IMR-90 (cell line): ENCODE measurements around the gene NOL12. TPM values are rescaled to one million over a fixed set of nuclear protein-coding genes. Genes with fewer than 3 reads are reported as not detected.

Source experiments
- ATAC-seq: fragments of 200-7000 bp; cut with Tn5 transposase; 2 replicates; pipeline ENCODE4 v1.9.1; 2020; ENCODE audit warnings: low read depth, mild to moderate bottlenecking, moderate library complexity
- BruUV-seq: library from RNA; stranded (reverse); fragments of 400-500 nt; replicated peaks from 2 replicates; lab custom pipeline; 2021; lab: Mats Ljungman, UMichigan
- CTCF ChIA-PET: fragments of 300-600 bp; formaldehyde crosslinking; extraction: SDS; loops from one replicate; lab custom pipeline; 2021; ENCODE audit warnings: antibody characterized with exemption; lab: Yijun Ruan, JAX
- POLR2A ChIA-PET: fragments of 300-600 bp; sonication (Branson Sonifier 250); formaldehyde crosslinking; loops from one replicate; lab custom pipeline; 2022; ENCODE audit warnings: antibody characterized with exemption; ENCODE audit not compliant: unreplicated experiment; lab: Charles Lee
- DNase-seq: peaks from one replicate; pipeline ENCODE4 v3.0.0; 2013
- H2AFZ ChIP-seq: replicated peaks from 2 replicates; pipeline ENCODE3; 2013; ENCODE audit warnings: low read length, mild to moderate bottlenecking; ENCODE audit not compliant: poor library complexity
- H2AK5ac ChIP-seq: 2 replicates; pipeline ENCODE4 v1.6.1; 2013; ENCODE audit warnings: low read depth, low read length, inconsistent platforms
- H2AK9ac ChIP-seq: replicated peaks from 2 replicates; pipeline ENCODE3; 2013; ENCODE audit warnings: mild to moderate bottlenecking, low read depth, low read length, moderate library complexity; ENCODE audit not compliant: poor library complexity
- H2BK120ac ChIP-seq: 2 replicates; pipeline ENCODE4 v1.6.1; 2013; ENCODE audit warnings: low read depth, low read length, inconsistent platforms
- H2BK15ac ChIP-seq: 3 replicates; pipeline ENCODE4 v1.6.1; 2013; ENCODE audit warnings: low read depth, low read length, inconsistent platforms
- H2BK20ac ChIP-seq: 2 replicates; pipeline ENCODE4 v1.6.1; 2013; ENCODE audit warnings: low read depth, mild to moderate bottlenecking, inconsistent platforms, low read length, moderate library complexity
- H2BK5ac ChIP-seq: 2 replicates; pipeline ENCODE4 v1.6.1; 2013; ENCODE audit warnings: mild to moderate bottlenecking, low read depth, low read length, inconsistent platforms; ENCODE audit not compliant: poor library complexity, severe bottlenecking
- H3K14ac ChIP-seq: replicated peaks from 2 replicates; pipeline ENCODE4 v1.6.1; 2013; ENCODE audit warnings: low read depth, low read length, inconsistent platforms
- H3K18ac ChIP-seq: 2 replicates; pipeline ENCODE4 v1.6.1; 2013; ENCODE audit warnings: low read depth, low read length, control low read depth
- H3K23ac ChIP-seq: 2 replicates; pipeline ENCODE4 v1.6.1; 2013; ENCODE audit warnings: low read depth, low read length, inconsistent platforms
- H3K27ac ChIP-seq: 2 replicates; pipeline ENCODE4 v1.5.1; 2013; ENCODE audit warnings: mild to moderate bottlenecking, control low read depth, low read length; ENCODE audit not compliant: insufficient read depth
- H3K27me3 ChIP-seq: 2 replicates; pipeline ENCODE4 v1.6.1; 2013; ENCODE audit warnings: low read length; ENCODE audit not compliant: control insufficient read depth, insufficient read depth
- H3K36me3 ChIP-seq: 2 replicates; pipeline ENCODE4 v1.6.1; 2013; ENCODE audit warnings: low read length, mixed read lengths; ENCODE audit not compliant: control insufficient read depth, insufficient read depth
- H3K4ac ChIP-seq: 2 replicates; pipeline ENCODE4 v1.6.1; 2013; ENCODE audit warnings: low read depth, low read length, inconsistent platforms
- H3K4me1 ChIP-seq: 2 replicates; pipeline ENCODE4 v1.6.1; 2013; ENCODE audit warnings: low read length, mixed read lengths; ENCODE audit not compliant: control insufficient read depth, insufficient read depth
- H3K4me2 ChIP-seq: 2 replicates; pipeline ENCODE4 v1.6.1; 2013; ENCODE audit warnings: low read depth, mild to moderate bottlenecking, control low read depth, low read length, moderate library complexity
- H3K4me3 ChIP-seq: 2 replicates; pipeline ENCODE4 v1.5.1; 2013; ENCODE audit warnings: low read depth, mild to moderate bottlenecking, control low read depth, low read length, moderate library complexity; ENCODE audit not compliant: insufficient read depth
- H3K56ac ChIP-seq: 2 replicates; pipeline ENCODE4 v1.6.1; 2013; ENCODE audit warnings: low read length, inconsistent platforms; ENCODE audit not compliant: insufficient read depth; ENCODE audit errors: extremely low read depth
- H3K79me1 ChIP-seq, 2 experiments: 2 replicates each; pipeline ENCODE4 v1.6.1; 2013; ENCODE audit warnings: low read length in 2 of 2, inconsistent platforms in 1 of 2, low read depth in 1 of 2
- H3K9ac ChIP-seq: 2 replicates; pipeline ENCODE4 v1.6.1; 2013; ENCODE audit warnings: low read depth, low read length, control low read depth
- H3K9me1 ChIP-seq: 2 replicates; pipeline ENCODE4 v1.6.1; 2013; ENCODE audit warnings: low read length, inconsistent platforms; ENCODE audit not compliant: insufficient read depth
- H3K9me3 ChIP-seq: 2 replicates; pipeline ENCODE4 v1.6.1; 2013; ENCODE audit warnings: low read length; ENCODE audit not compliant: control insufficient read depth, insufficient read depth
- H4K20me1 ChIP-seq: 2 replicates; pipeline ENCODE4 v1.6.1; 2013; ENCODE audit warnings: low read length, inconsistent platforms; ENCODE audit not compliant: insufficient read depth
- H4K5ac ChIP-seq: 2 replicates; pipeline ENCODE4 v1.6.1; 2013; ENCODE audit warnings: mild to moderate bottlenecking, low read depth, low read length, control low read depth
- H4K8ac ChIP-seq, 2 experiments: 2 replicates each; pipeline ENCODE4 v1.6.1; 2013; ENCODE audit warnings: low read depth in 2 of 2, low read length in 2 of 2, control low read depth in 1 of 2, inconsistent platforms in 1 of 2
- H4K91ac ChIP-seq: 2 replicates; pipeline ENCODE4 v1.6.1; 2013; ENCODE audit warnings: low read depth, low read length, inconsistent platforms; ENCODE audit not compliant: insufficient read depth
- MAZ ChIP-seq: IDR thresholded peaks from 2 replicates; pipeline ENCODE4 v1.6.1; 2012; ENCODE audit warnings: low read depth, mild to moderate bottlenecking, low read length, improper control_type of control experiment, moderate library complexity, borderline replicate concordance
- NFE2L2 ChIP-seq: fragments of 150-350 bp; IDR thresholded peaks from 2 replicates; pipeline ENCODE4 v1.6.1; 2016; ENCODE audit warnings: low read depth, mild to moderate bottlenecking, low read length
- RAD21 ChIP-seq: IDR thresholded peaks from 2 replicates; pipeline ENCODE4 v1.6.1; 2012; ENCODE audit warnings: low read length, improper control_type of control experiment
- USF2 ChIP-seq: fragments of 150-350 bp; IDR thresholded peaks from 2 replicates; pipeline ENCODE4 v1.6.1; 2017; ENCODE audit warnings: mild to moderate bottlenecking, antibody characterized with exemption, low read length, low read depth
- WGBS, 2 experiments: methylation state at CpG; one replicate each; pipeline versions ENCODE4 v1.1.5 to v1.1.7; 2013; ENCODE audit warnings: missing lambda C conversion rate in 2 of 2; ENCODE audit not compliant: insufficient read length in 1 of 2; ENCODE audit errors: extremely low coverage in 2 of 2; 5-methylcytosine and 5-hydroxymethylcytosine counted together
- dilution Hi-C: fragments of 300-500 bp; cut with HindIII; formaldehyde crosslinking; loops from one replicate; pipeline ENCODE4 v1.14.3; 2018; ENCODE audit warnings: low sequenced_read_pairs; ENCODE audit not compliant: unreplicated experiment
- in situ Hi-C: fragments of 300-500 bp; cut with MboI; formaldehyde crosslinking; loops from 3 replicates; pipeline ENCODE4 v1.14.3; 2019; ENCODE audit warnings: low sequenced_read_pairs, inconsistent platforms, mixed read lengths
- intact Hi-C: fragments of 100-400 bp; cut with micrococcal nuclease; formaldehyde crosslinking; loops from 2 replicates; pipeline ENCODE4 v1.10.0; 2022
- polyA plus RNA-seq, 3 experiments: library from polyadenylated mRNA; depleted of rRNA; stranded (reverse); fragments of >200 nt; gene quantifications; 2 replicates each; pipeline ENCODE4 v1.2.3, GENCODE V29; 2012; ENCODE audit warnings: low replicate concordance in 1 of 3
- total RNA-seq: library from RNA; depleted of rRNA; stranded (reverse); fragments of >200 nt; gene quantifications from 2 replicates; pipeline ENCODE4 v1.2.3, GENCODE V29; 2012

NOL12 gene
- total and polyA plus RNA-seq, 2 of the 4 experiments (the other 2 are of a cell fraction), result 16.0 to 25.6 TPM

- peak overlapping the region; percentile 77 for H2AK9ac ChIP-seq
- H3K9ac ChIP-seq, result no peak overlapping the region
- intact Hi-C loops (no loop called here), in situ Hi-C loops (no loop called here), dilution Hi-C loops (no loop called here)
- peak overlapping the region; percentile 8; the same call in 1 of the 3 replicates for H2BK15ac ChIP-seq
- TF ChIP-seq MAZ (no peak), RAD21 (no peak), USF2 (no peak), NFE2L2 (no peak)
- peak overlapping the region; percentile 42 for H3K4ac ChIP-seq
- no peak overlapping the region for H2AK5ac ChIP-seq
- H2AFZ ChIP-seq, result no peak overlapping the region
- H3K56ac ChIP-seq, result no peak overlapping the region
- H3K9me3 ChIP-seq, result no peaks in the 10 kb centered on the region
- H3K4me1 ChIP-seq, result peaks cover 4% of the 10 kb centered on the region
- peak overlapping the region; percentile 64 for H2BK120ac ChIP-seq
- H3K27me3 ChIP-seq, result no peaks in the 10 kb centered on the region
- H3K23ac ChIP-seq, result peak overlapping the region; percentile 14; the same call in 1 of the 2 replicates
- H3K36me3 ChIP-seq, result no peaks in the 10 kb centered on the region
- no TSS peak for BruUV-seq
- no CpG with 5 or more reads among the region's 1 CpG for WGBS, 2 experiments
- H2BK5ac ChIP-seq, result no peak overlapping the region
- POLR2A ChIA-PET, result no interaction called here
- DNase-seq (no peak), ATAC-seq (peak; percentile 42)
- H4K20me1 ChIP-seq, result no peaks in the 10 kb centered on the region
- H4K91ac ChIP-seq, result peak overlapping the region; percentile 58
- peak overlapping the region; percentile 58; the same call in 1 of the 2 replicates for H3K27ac ChIP-seq
- H3K4me3 ChIP-seq, result no peak overlapping the region
- H3K18ac ChIP-seq, result peak overlapping the region; percentile 39; the same call in 1 of the 2 replicates
- peak overlapping the region in 1 of 2 experiments; percentile 82; a peak in 2 of 4 replicates for H4K8ac ChIP-seq
- H4K5ac ChIP-seq, result peak overlapping the region; percentile 70; the same call in 1 of the 2 replicates
- H3K14ac ChIP-seq, result peak overlapping the region; percentile 59; the same call in 1 of the 2 replicates
- H2BK20ac ChIP-seq, result peak overlapping the region; percentile 61; the same call in 1 of the 2 replicates
- H3K79me1 ChIP-seq, result no peaks in the 10 kb centered on the region
- CTCF ChIA-PET, result interaction anchor here (1.1 kb wide), 1 partner anchor 14 kb away, joined by 4 read pairs; no protein-coding TSS in a partner anchor
- no peak overlapping the region; the same call in 1 of the 2 replicates for H3K4me2 ChIP-seq
- 0 out of 2 replicates have a peak, but pooled peaks cover 3% of the 10 kb centered on the region for H3K9me1 ChIP-seq
Observed at GRCh38 chr22:37728620-37729019, 42.5 kb downstream of the NOL12 start.
